Immature natural killer cell (primary cell): ENCODE measurements around the gene CCDC27. TPM values are rescaled to one million over a fixed set of nuclear protein-coding genes. Genes with fewer than 3 reads are reported as not detected.
A peak's percentile ranks its signal among the peaks of the same experiment; 100 is the strongest.

Experiments
- DNase-seq, 3 donors: peaks; one replicate each; pipeline ENCODE4 v3.0.0; 2022; ENCODE audit warnings: mixed read lengths in 1 of 3
- H3K27ac Mint-ChIP-seq, 6 donors: one replicate each; pipeline ENCODE4 v1.8.0; 2020; ENCODE audit warnings: mixed read lengths in 6 of 6, mild to moderate bottlenecking in 5 of 6, inconsistent platforms in 4 of 6, moderate library complexity in 3 of 6
- H3K27me3 Mint-ChIP-seq, 3 donors: one replicate each; pipeline ENCODE4 v1.8.0; 2020 to 2021; ENCODE audit warnings: low read depth in 3 of 3, mild to moderate bottlenecking in 3 of 3, mixed read lengths in 3 of 3, moderate library complexity in 3 of 3, inconsistent platforms in 1 of 3
- H3K36me3 Mint-ChIP-seq, 3 donors: one replicate each; pipeline ENCODE4 v1.8.0; 2020; ENCODE audit warnings: mixed read lengths in 3 of 3, inconsistent platforms in 2 of 3, mild to moderate bottlenecking in 2 of 3
- H3K4me1 Mint-ChIP-seq, 2 donors: one replicate each; pipeline ENCODE4 v1.8.0; 2020; ENCODE audit warnings: inconsistent platforms in 2 of 2, mild to moderate bottlenecking in 2 of 2, mixed read lengths in 2 of 2, moderate library complexity in 1 of 2
- H3K4me3 Mint-ChIP-seq, 5 donors: one replicate each; pipeline ENCODE4 v1.8.0; 2020; ENCODE audit warnings: mild to moderate bottlenecking in 5 of 5, mixed read lengths in 5 of 5, inconsistent platforms in 3 of 5, moderate library complexity in 3 of 5
- H3K9me3 Mint-ChIP-seq, 6 donors: one replicate each; pipeline ENCODE4 v1.8.0; 2020; ENCODE audit warnings: mild to moderate bottlenecking in 6 of 6, mixed read lengths in 6 of 6, inconsistent platforms in 4 of 6, moderate library complexity in 3 of 6
- polyA plus RNA-seq, 3 donors: library from polyadenylated mRNA; unstranded; fragments of 300-500 nt; fragmentation: Illumina TruSeq; gene quantifications; one replicate each; pipeline ENCODE4 v1.2.3, GENCODE V29; 2021

The CCDC27 gene
- polyA plus RNA-seq, 3 donors from 2014 or later: not detected

- no peak for DNase-seq
These were observed 22.8 kb downstream of the CCDC27 start for GRCh38 chr1:3774946-3775489.

GRCh38 chr1:3775490-3776230 is 23.4 kb downstream of the CCDC27 start:
- DNase-seq: peak in 1 of 3 donors; percentile 26
- H3K9me3 Mint-ChIP-seq: no peaks in the 10 kb centered on the region
- H3K4me3 Mint-ChIP-seq: no peak overlapping the region
- H3K4me1 Mint-ChIP-seq: peaks cover 0 to 12% of the 10 kb centered on the region in 2 donors
- peaks cover 10 to 16% (median 11%) of the 10 kb centered on the region in 3 donors for H3K36me3 Mint-ChIP-seq
- peaks cover 0 to 2% (median 0%) of the 10 kb centered on the region in 3 donors for H3K27me3 Mint-ChIP-seq
- no peak overlapping the region for H3K27ac Mint-ChIP-seq

More at GRCh38 chr1:3774946-3775489, 22.8 kb downstream of the CCDC27 start:
- H3K27me3 Mint-ChIP-seq: peaks cover 0 to 2% (median 2%) of the 10 kb centered on the region in 3 donors
- H3K4me3 Mint-ChIP-seq: peak overlapping the region in 1 of 5 donors; percentile 21
- peaks cover 0 to 12% of the 10 kb centered on the region in 2 donors for H3K4me1 Mint-ChIP-seq
- H3K9me3 Mint-ChIP-seq: no peaks in the 10 kb centered on the region
- peaks cover 5 to 10% (median 6%) of the 10 kb centered on the region in 3 donors for H3K36me3 Mint-ChIP-seq
- no peak overlapping the region for H3K27ac Mint-ChIP-seq

GRCh38 chr1:3776231-3776961 is 24.1 kb downstream of the CCDC27 start:
- Mint-ChIP-seq H3K4me1 (peaks cover 0 to 10% of the 10 kb centered on the region in 2 donors), H3K36me3 (peaks cover 10 to 20% (median 11%) of the 10 kb centered on the region in 3 donors), H3K27ac (no peak overlapping the region), H3K9me3 (no peaks in the 10 kb centered on the region), H3K27me3 (peaks cover 0 to 2% (median 0%) of the 10 kb centered on the region in 3 donors), H3K4me3 (no peak overlapping the region)
- no peak for DNase-seq

GRCh38 chr1:3777078-3777547 is 24.9 kb downstream of the CCDC27 start:
- peaks cover 10 to 26% (median 13%) of the 10 kb centered on the region in 3 donors for H3K36me3 Mint-ChIP-seq
- no peak for DNase-seq
- peaks cover 0 to 2% (median under 1%) of the 10 kb centered on the region in 3 donors for H3K27me3 Mint-ChIP-seq
- no peaks in the 10 kb centered on the region for H3K9me3 Mint-ChIP-seq
- H3K27ac Mint-ChIP-seq: no peak overlapping the region
- H3K4me3 Mint-ChIP-seq: no peak overlapping the region
- H3K4me1 Mint-ChIP-seq: peaks cover 0 to 7% of the 10 kb centered on the region in 2 donors

- DNase-seq: no peak
- H3K4me1 Mint-ChIP-seq: peaks cover 0 to 7% of the 10 kb centered on the region in 2 donors
- H3K27ac Mint-ChIP-seq: no peak overlapping the region
- no peak overlapping the region for H3K4me3 Mint-ChIP-seq
- H3K9me3 Mint-ChIP-seq: no peaks in the 10 kb centered on the region
- peaks cover 0 to 2% (median 2%) of the 10 kb centered on the region in 3 donors for H3K27me3 Mint-ChIP-seq
- H3K36me3 Mint-ChIP-seq: peaks cover 10 to 31% (median 13%) of the 10 kb centered on the region in 3 donors
These were observed 25.7 kb downstream of the CCDC27 start for GRCh38 chr1:3777647-3778589.

- Mint-ChIP-seq H3K36me3 (peaks cover 10 to 31% (median 13%) of the 10 kb centered on the region in 3 donors), H3K27ac (no peak overlapping the region), H3K4me3 (no peak overlapping the region), H3K4me1 (peaks cover 0 to 5% of the 10 kb centered on the region in 2 donors), H3K27me3 (peaks cover 0 to 2% (median 2%) of the 10 kb centered on the region in 3 donors), H3K9me3 (no peaks in the 10 kb centered on the region)
- no peak for DNase-seq
These were observed 26.5 kb downstream of the CCDC27 start for GRCh38 chr1:3778590-3779264.

- peaks cover 0 to 5% of the 10 kb centered on the region in 2 donors for H3K4me1 Mint-ChIP-seq
- peaks cover 0 to 2% (median 2%) of the 10 kb centered on the region in 3 donors for H3K27me3 Mint-ChIP-seq
- no peak for DNase-seq
- no peak overlapping the region for H3K4me3 Mint-ChIP-seq
- H3K27ac Mint-ChIP-seq: no peak overlapping the region
- H3K9me3 Mint-ChIP-seq: no peaks in the 10 kb centered on the region
- H3K36me3 Mint-ChIP-seq: peaks cover 10 to 36% (median 17%) of the 10 kb centered on the region in 3 donors
These were observed 27.1 kb downstream of the CCDC27 start for GRCh38 chr1:3779265-3779911.

GRCh38 chr1:3779912-3780416 is 27.7 kb downstream of the CCDC27 start:
- peaks cover 0 to 2% (median 2%) of the 10 kb centered on the region in 3 donors for H3K27me3 Mint-ChIP-seq
- H3K9me3 Mint-ChIP-seq: no peaks in the 10 kb centered on the region
- DNase-seq: no peak
- H3K4me3 Mint-ChIP-seq: no peak overlapping the region
- peak overlapping the region in 1 of 6 donors; percentile 4 for H3K27ac Mint-ChIP-seq
- H3K36me3 Mint-ChIP-seq: peaks cover 10 to 39% (median 17%) of the 10 kb centered on the region in 3 donors
- peaks cover 0 to 4% of the 10 kb centered on the region in 2 donors for H3K4me1 Mint-ChIP-seq

GRCh38 chr1:3780901-3781300 is 28.7 kb downstream of the CCDC27 start:
- H3K27me3 Mint-ChIP-seq: peaks cover 0 to 4% (median 0%) of the 10 kb centered on the region in 3 donors
- no peaks in the 10 kb centered on the region for H3K4me1 Mint-ChIP-seq
- H3K27ac Mint-ChIP-seq: no peak overlapping the region
- H3K4me3 Mint-ChIP-seq: no peak overlapping the region
- DNase-seq: no peak
- no peaks in the 10 kb centered on the region for H3K9me3 Mint-ChIP-seq
- peaks cover 13 to 45% (median 23%) of the 10 kb centered on the region in 3 donors for H3K36me3 Mint-ChIP-seq

- H3K4me3 Mint-ChIP-seq: no peak overlapping the region
- H3K4me1 Mint-ChIP-seq: peaks cover 15 to 16% of the 10 kb centered on the region in 2 donors
- no peak overlapping the region for H3K27ac Mint-ChIP-seq
- H3K36me3 Mint-ChIP-seq: peaks cover 13 to 51% (median 23%) of the 10 kb centered on the region in 3 donors
- no peak for DNase-seq
- peaks cover 3 to 9% (median 6%) of the 10 kb centered on the region in 3 donors for H3K27me3 Mint-ChIP-seq
- H3K9me3 Mint-ChIP-seq: no peaks in the 10 kb centered on the region
These were observed 31.6 kb downstream of the CCDC27 start for GRCh38 chr1:3783651-3784474.

GRCh38 chr1:3785045-3785444 is 32.8 kb downstream of the CCDC27 start:
- Mint-ChIP-seq H3K9me3 (no peaks in the 10 kb centered on the region), H3K36me3 (peaks cover 8 to 40% (median 17%) of the 10 kb centered on the region in 3 donors), H3K27ac (no peak overlapping the region), H3K4me3 (no peak overlapping the region), H3K4me1 (peaks cover 20 to 21% of the 10 kb centered on the region in 2 donors), H3K27me3 (peaks cover 3 to 9% (median 6%) of the 10 kb centered on the region in 3 donors)
- no peak for DNase-seq
